ENCODE data around the gene MACROD2. TPM values are rescaled to one million over a fixed set of nuclear protein-coding genes. Genes with fewer than 3 reads are reported as not detected.

The MACROD2 gene
- total RNA-seq, 1 experiment from 2014 or later: 3.7 TPM

- no peaks in the 10 kb centered on the region for H4K20me1 ChIP-seq (ENCODE audit: insufficient read depth)
- DNase-seq (ENCODE audit: low read depth, low spot score): peak; percentile 72
- H3K36me3 ChIP-seq (ENCODE audit: control insufficient read depth in 1 of 2, insufficient read depth in 2 of 2, low read length in 2 of 2): no peaks in the 10 kb centered on the region
- H3K9me3 ChIP-seq (ENCODE audit: control insufficient read depth in 1 of 2, insufficient read depth in 1 of 2, low read depth in 1 of 2, low read length in 2 of 2): no peaks in the 10 kb centered on the region
- ChIA-PET POLR2A (no interaction called here), CTCF (no interaction called here), RAD21 (ENCODE audit: low non-redundant PET in 1 of 2, low total read pairs in 2 of 2, uncharacterized antibody in 2 of 2, unreplicated experiment in 2 of 2) (no interaction called here)
- H3K4me3 ChIP-seq (replicated peaks in 1 of 2; ENCODE audit: low read depth in 1 of 2, low read length in 2 of 2): no peak overlapping the region
- H3K9me2 ChIP-seq (ENCODE audit: insufficient read depth): no peaks in the 10 kb centered on the region
- H3K27ac ChIP-seq (ENCODE audit: low read depth, low read length): no peak overlapping the region
- peaks cover 0 to 14% of the 10 kb centered on the region in 2 experiments; a peak in 1 of 4 replicates for H3K4me1 ChIP-seq (ENCODE audit: control insufficient read depth in 1 of 2, insufficient read depth in 2 of 2, low read length in 2 of 2)
- no peaks in the 10 kb centered on the region for H3K27me3 ChIP-seq (ENCODE audit: insufficient read depth, low read length)
- no peaks in the 10 kb centered on the region for H3K79me2 ChIP-seq (ENCODE audit: insufficient read depth, low read length)
- BruUV-seq (replicated peaks): no TSS peak
- H3K9ac ChIP-seq (ENCODE audit: low read length): no peak overlapping the region
- intact Hi-C loops (cut with micrococcal nuclease): no loop called here
- H3K4me2 ChIP-seq (ENCODE audit: low read length): peak overlapping the region; percentile 30
- peak; percentile 86 for ATAC-seq
- H2AFZ ChIP-seq (ENCODE audit: low read depth, low read length, poor library complexity, severe bottlenecking): no peak overlapping the region
- TF ChIP-seq ELF1 (IDR thresholded peaks at IDR 0.05; ENCODE audit: borderline replicate concordance, low read depth) (no peak), REST (IDR thresholded peaks at IDR 0.05; ENCODE audit: low read depth) (no peak), CEBPB (IDR thresholded peaks at IDR 0.05; ENCODE audit: low read depth) (peak; percentile 31; the same call in 1 of the 2 replicates), SIN3A (IDR thresholded peaks at IDR 0.05; ENCODE audit: low read depth) (no peak), MAX (IDR thresholded peaks at IDR 0.05) (no peak), TCF7L2 (IDR thresholded peaks at IDR 0.05; ENCODE audit: borderline replicate concordance, extremely low read depth, insufficient read depth, insufficient read length) (no peak), SP1 (IDR thresholded peaks at IDR 0.05; ENCODE audit: low read depth) (peak; percentile 43; the same call in 1 of the 2 replicates), ATF3 (IDR thresholded peaks at IDR 0.05) (no peak), CTCF (IDR thresholded peaks at IDR 0.05 in 2 of 3, conservative IDR thresholded peaks at IDR 0.05 in 1 of 3; ENCODE audit: borderline replicate concordance in 1 of 3, insufficient read depth in 1 of 3, low read depth in 2 of 3, low read length in 2 of 3) (no peak), ZNF274 (IDR thresholded peaks at IDR 0.05; ENCODE audit: low read depth, low read length) (no peak), CBX3 (IDR thresholded peaks at IDR 0.05; ENCODE audit: low read depth) (no peak), FOSL1 (IDR thresholded peaks at IDR 0.05; ENCODE audit: low read depth) (peak; percentile 76), SRF (IDR thresholded peaks at IDR 0.05; ENCODE audit: low read depth) (no peak), ZFX (IDR thresholded peaks at IDR 0.05) (no peak), POLR2A (IDR thresholded peaks at IDR 0.05; ENCODE audit: borderline replicate concordance, extremely low read depth, insufficient read depth, insufficient read length) (no peak), ZBTB33 (IDR thresholded peaks at IDR 0.05; ENCODE audit: extremely low read depth, insufficient replicate concordance, low read length) (no peak), EZH2phosphoT487 (IDR thresholded peaks at IDR 0.05; ENCODE audit: borderline replicate concordance) (no peak), EGR1 (IDR thresholded peaks at IDR 0.05; ENCODE audit: low read depth) (no peak), POLR2AphosphoS5 (IDR thresholded peaks at IDR 0.05; ENCODE audit: low read depth, low read length) (no peak)
Observed at GRCh38 chr20:14288341-14289330, 293.3 kb downstream of the MACROD2 start.

Measured in HCT116 (cell line).